ENCODE results near the gene ROBO1.

Gene ROBO1

GRCh38 chr3:79040701-79041100 is 727.1 kb downstream of the ROBO1 start:
- DNase-seq: no peak

GRCh38 chr3:79040091-79040490 is 727.7 kb downstream of the ROBO1 start:
- no peak for DNase-seq

- no peak for DNase-seq
Observed at GRCh38 chr3:79039192-79039591, 728.6 kb downstream of the ROBO1 start.

- DNase-seq: no peak
Observed at GRCh38 chr3:79038636-79039035, 729.2 kb downstream of the ROBO1 start.

- no peak for DNase-seq
Observed at GRCh38 chr3:79038057-79038456, 729.7 kb downstream of the ROBO1 start.

GRCh38 chr3:79032686-79033318 is 735.0 kb downstream of the ROBO1 start:
- no peak for DNase-seq

- DNase-seq: no peak
Observed at GRCh38 chr3:79030157-79030556, 737.6 kb downstream of the ROBO1 start.

GRCh38 chr3:79028916-79029315 is 738.9 kb downstream of the ROBO1 start:
- no peak for DNase-seq

GRCh38 chr3:79027593-79027992 is 740.2 kb downstream of the ROBO1 start:
- no peak for DNase-seq

GRCh38 chr3:79019924-79020173 is 747.9 kb downstream of the ROBO1 start:
- no peak for DNase-seq

- DNase-seq: no peak
Observed at GRCh38 chr3:79019137-79019923, 748.5 kb downstream of the ROBO1 start.

GRCh38 chr3:79018671-79019136 is 749.1 kb downstream of the ROBO1 start:
- peak; percentile 3 for DNase-seq

GRCh38 chr3:79018265-79018664 is 749.5 kb downstream of the ROBO1 start:
- no peak for DNase-seq

- no peak for DNase-seq
Observed at GRCh38 chr3:79016587-79017376, 751.0 kb downstream of the ROBO1 start.

- no peak for DNase-seq
Observed at GRCh38 chr3:79015854-79016253, 751.9 kb downstream of the ROBO1 start.

- no peak for DNase-seq
Observed at GRCh38 chr3:79012946-79013362, 754.8 kb downstream of the ROBO1 start.

GRCh38 chr3:79012530-79012913 is 755.3 kb downstream of the ROBO1 start:
- DNase-seq: no peak

GRCh38 chr3:79011821-79012529 is 755.8 kb downstream of the ROBO1 start:
- no peak for DNase-seq

GRCh38 chr3:79009861-79010260 is 757.9 kb downstream of the ROBO1 start:
- no peak for DNase-seq

GRCh38 chr3:79006077-79006476 is 761.7 kb downstream of the ROBO1 start:
- DNase-seq: no peak

- no peak for DNase-seq
Observed at GRCh38 chr3:79005084-79005483, 762.7 kb downstream of the ROBO1 start.

- DNase-seq: no peak
Observed at GRCh38 chr3:79003994-79004393, 763.8 kb downstream of the ROBO1 start.

Measured in effector CD8-positive, alpha-beta T cell (primary cell).